AML-193 (cell line): ENCODE measurements around the gene GLIS1.

Experiments used
- DNase-seq, 2 experiments: peaks; one replicate each; lab custom pipeline; 2025; lab: John Stamatoyannopoulos, UW

Gene GLIS1

DNA sequence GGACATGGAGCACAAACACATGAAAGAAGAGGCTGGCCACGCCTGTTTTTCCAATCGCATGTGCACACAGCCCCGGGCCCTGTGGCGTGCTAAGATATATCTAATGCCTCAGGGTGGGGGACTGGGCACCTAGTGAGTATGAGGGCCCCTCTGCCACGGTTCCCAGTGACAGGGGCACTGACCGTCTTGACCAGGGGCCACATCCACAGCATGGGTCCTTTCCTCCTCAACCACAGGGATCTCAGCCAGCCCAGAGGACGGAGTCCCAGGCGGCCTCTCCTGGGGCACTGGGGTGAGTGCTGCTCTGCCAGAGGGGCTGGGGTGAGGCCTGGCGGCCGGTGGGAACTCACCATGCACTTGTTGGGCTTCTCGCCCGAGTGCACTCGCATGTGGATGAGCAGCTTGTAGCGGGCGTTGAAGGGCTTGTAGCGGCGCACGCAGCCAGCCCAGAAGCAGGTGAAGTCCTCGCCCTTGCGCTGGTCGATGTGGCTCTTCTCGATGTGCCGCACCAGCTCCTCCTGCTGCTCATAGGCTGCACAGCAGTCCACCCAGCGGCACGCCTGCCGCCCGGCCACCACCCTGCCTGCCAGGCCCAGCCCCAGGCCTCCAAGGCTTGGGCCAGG lies 145.1 kb downstream of the GLIS1 start:
- no peak for DNase-seq

DNA sequence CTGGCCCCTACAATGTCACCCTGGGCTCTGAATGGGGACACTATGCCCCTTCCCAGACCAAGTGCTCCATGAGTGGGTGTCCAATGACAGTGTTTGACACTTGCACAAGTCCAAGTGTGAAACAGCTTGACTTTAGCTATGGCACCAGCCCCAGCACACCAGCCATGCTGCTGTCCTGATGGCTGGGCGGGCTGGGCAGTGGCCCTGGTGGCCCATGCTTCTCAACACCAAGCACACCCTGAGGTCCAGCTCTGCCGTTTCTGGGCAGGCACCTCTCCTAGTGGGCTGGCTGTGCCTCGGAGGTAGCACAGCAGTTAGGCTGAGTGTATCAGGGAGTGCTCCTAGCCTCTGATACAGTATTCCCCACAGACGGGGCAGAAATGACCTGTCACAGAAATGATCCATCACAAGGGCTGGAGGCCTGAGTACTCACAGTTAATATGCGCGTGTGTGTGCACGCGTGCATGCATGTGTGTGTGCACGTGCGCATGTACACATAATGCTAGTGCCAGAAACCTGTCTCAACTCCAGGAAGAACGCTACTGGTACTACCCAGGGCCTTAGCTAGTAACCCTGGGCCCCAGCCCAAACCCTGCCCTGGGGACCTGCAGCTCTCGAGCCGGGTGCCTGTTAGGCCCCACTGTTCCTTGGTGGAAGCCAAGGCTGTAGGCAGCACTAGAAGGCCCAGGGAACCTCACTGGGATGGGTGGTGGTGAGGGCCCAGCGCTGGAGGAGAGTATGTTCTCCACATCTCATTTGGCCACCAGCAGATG lies 145.8 kb downstream of the GLIS1 start:
- no peak for DNase-seq

DNA sequence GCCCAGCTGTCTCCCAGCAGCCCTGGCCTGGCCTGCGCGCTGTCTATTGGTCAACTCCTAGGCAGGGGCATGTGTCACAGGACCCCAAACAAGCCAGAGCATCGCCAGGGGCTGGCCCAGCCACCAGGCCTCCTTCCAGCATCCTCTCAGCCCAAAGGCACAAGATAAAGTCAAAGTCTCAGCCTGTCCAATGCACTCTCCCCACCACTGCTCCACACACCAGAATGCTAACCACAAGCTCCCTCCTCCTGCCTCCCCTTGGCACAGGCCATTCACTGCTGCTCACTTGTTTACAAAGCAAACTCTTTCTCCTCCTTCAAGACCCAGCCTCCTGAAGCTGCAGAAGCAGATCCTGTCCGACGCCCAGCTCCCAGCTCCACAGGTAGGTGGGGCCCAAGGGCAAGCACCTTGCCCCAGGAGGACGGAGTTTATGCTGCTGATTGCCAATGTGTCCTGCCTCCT lies 146.4 kb downstream of the GLIS1 start:
- DNase-seq, result no peak

DNA sequence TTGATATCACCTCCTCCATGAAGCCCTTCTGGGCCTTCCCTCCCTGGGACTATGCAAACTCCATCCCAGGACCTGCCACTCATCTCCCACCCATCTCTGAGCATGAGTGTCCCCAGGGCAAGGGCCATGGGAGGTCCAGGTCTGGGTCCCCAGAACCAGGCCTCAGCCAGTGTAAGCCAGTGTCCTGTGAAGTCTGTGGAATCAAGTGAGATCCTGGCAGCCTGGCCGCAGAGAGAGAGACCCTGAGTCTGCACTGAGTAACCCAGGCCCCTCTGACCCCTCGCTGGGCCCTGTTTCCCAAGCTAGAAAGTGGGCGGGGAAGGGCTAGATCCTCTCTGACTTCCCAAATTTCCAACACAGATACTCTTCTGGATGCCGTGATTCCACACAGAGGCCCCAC lies 147.0 kb downstream of the GLIS1 start:
- no peak for DNase-seq

DNA sequence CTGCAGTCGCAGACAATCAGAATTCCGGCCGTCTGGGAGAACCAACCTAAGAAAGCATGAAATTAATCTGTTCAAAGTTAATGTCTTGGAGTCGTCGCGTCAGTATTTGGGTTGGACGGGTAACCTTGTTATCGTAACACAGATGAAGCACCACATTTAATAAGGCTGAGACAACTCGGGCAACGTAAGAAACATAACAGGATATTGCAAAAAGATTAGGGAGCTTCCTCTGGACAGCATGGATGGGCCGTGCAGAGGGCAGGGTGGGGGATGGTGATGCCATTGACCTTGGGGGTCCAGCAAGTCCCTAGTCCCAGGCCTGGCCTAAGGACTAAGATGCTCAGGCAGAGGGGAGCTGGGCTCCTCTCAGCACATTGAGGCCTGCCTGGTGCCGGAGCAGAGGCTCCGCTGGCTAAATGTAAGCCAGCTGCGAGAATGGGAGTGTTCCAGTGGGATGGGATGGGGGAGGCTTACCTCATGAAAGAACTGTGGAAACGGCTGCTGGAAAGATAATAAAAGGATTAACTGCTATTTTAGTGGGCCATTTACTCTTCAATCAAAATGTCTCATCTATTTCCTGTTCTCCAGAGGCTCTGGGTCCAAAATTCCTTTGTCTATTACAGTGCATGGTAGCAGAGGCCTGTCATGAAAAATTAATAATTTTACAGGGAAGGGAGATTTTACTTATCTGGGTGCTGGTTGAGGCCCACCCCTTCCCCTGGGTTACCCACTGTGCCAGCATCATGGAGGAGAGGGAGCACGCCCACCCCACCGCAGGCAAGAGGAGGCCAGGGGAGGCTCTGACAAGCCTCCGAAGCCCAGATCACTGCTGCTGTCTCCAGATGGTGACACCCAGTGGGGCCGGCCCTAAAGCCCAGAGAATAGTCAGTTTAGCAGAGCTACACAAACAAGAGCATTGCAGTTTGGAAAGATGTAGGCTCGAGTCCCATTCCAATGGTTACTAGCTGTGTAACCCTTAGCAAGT lies 148.1 kb downstream of the GLIS1 start:
- no peak for DNase-seq

DNA sequence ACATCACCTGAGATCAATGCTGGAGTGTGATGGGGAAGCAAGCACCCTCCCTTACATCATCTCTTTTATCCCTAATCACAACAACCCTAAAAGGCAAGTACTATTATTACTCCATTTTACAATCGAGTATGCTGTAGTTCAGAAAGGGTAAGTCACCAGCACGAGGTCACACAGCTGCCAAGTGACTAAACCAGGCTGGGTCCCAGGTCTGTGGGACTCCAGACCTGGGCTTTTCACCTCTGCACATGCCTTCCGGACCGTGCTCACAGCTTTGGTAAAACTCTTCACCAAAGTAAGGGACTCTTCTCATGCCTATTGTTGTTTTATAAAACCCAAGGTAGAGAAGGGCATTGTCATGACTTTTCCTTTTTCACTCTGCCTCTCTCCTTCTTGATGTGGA lies 148.9 kb downstream of the GLIS1 start:
- no peak for DNase-seq

DNA sequence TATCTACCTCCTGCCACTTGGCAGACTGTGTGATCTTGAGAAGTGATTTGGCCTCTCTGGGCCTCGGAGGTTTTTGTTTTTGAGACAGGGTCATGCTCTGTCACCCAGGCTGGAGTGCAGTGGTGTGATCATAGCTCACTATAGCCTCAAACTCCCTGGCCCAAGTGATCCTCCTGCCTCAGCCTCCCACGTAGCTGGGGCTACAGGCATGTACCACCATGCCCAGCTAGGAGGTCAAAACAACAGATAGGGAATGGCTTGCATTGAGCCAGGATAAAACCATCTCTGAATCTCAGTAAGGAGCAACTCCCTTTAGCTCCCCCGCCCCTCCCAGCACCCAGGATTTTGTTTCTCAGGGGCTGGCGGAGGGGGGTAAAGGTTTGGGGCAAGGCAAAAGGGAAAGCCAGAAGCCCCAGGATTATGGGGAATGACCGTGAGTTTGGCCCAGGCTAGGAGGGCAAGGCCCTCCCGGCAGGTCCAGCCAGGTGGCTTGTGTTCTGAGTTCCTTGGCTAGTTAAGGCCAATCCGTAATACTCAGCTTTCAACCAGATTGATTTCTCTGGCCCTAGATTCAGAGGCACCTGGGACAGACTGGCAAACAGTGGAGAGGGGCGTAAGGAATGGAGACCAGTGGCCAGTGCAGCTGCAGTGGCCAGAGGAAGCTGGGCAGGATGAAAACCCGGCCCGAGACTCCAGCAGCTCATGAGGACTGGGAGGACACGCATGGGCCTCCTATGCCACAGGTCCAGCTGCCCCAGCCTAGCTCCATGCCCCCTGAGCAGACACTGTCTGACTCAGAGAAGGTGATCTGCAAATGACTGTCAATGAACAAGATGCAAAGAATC lies 149.7 kb downstream of the GLIS1 start:
- no peak for DNase-seq

DNA sequence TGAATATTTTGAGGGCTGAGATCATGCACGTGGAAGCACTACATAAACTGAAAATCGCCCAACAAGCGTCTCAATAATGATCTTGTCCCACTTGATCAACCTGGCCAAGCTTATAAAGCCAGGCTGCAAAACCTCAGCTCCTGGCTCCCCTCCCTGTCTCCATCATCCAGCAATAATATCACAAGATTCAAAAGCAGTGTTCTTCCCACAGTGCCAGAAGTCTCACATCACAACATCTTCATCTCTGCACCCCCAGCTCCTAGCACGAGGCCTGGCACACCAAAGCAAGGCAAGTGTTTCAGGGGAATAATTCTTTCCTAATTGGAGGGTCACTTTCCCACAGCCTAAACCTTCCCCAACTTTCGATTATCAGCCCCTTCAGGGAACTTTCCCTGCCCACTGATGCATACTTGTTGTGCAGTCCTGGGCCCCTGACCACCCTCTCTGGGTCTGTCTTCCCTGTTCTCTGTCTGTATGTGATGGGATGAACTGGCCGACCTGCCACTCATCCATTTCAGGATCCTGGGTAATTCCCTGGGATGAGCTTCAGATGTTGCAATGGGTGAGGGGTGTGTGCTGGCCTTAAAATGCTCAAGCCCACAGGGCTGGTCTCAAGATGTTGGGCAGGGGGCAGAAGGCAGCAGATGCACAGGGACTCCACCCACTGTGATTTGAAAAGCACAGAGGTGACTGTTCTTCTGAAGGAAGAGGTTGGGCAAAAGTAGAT lies 150.7 kb downstream of the GLIS1 start:
- no peak for DNase-seq

DNA sequence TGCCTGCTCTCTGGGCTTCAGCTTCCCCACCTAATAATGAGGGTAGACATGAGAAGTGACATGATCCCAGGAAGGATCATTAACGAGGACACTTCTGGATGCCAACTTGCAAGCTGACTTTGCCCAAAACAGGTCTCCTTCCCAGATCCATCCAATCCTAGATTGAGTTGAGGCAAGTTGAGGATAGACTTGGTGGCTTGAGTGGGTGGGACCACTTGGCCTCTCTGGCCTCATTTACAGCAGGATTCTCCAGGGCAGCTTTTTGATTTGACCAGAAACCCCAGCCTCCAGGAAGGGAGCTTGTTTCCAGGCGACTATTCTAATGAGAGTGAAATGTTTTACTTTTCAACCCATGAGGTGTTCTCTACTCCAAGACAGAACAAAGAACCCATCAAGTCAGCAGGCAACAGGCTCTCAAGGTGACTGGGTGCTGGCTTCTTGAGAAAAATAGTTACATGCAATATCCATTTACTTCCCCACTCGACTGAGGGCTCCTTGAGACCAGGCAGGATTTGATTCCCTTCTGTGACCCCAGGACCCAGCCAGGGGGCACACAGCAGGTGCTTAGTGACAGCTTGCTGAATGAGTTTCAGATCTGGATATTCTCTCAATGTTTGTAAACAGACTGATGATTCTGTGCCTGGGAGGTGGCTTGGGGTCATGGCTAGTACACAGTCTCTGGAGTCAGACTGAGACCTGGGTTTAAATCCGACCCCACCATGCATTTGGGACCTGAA lies 151.5 kb downstream of the GLIS1 start:
- no peak for DNase-seq

DNA sequence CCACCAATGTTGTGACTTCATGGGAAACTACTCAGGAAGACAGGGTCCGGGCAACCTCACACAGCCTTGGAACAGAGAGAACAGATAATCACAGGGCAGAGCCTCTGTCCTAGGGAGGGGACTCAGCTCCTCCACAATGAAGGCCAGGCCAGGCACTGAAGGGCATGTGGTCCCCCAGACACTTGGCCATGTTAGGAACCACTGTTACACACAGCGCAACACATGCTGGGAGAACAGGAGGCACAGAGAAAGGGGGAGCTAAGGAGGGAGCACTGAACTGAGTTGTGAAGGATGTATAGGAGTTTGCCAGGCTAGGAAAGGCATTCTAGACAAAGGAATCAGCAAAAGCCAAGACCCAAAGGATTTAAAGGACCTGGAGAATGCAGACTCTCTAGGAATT lies 152.2 kb downstream of the GLIS1 start:
- DNase-seq, result no peak

DNA sequence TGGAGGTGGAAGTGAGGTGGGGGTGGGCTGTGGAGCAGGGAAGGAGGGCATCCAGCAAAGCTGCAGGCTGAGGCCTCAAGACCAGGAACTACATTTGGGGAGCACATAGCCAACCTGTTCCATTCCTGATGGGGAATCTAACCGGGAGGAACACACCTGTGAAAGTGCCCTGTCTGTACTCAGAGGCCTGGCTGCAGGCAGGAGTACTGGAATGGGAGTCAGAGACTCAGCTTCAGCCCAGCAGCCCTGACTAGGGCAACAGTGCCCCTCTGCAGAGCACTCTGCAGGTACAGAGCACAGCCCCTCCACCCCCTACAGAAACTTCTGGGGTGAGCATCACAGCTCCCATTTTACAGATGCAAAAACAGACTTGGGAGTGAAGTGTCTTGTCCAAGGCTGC lies 153.4 kb downstream of the GLIS1 start:
- no peak for DNase-seq

DNA sequence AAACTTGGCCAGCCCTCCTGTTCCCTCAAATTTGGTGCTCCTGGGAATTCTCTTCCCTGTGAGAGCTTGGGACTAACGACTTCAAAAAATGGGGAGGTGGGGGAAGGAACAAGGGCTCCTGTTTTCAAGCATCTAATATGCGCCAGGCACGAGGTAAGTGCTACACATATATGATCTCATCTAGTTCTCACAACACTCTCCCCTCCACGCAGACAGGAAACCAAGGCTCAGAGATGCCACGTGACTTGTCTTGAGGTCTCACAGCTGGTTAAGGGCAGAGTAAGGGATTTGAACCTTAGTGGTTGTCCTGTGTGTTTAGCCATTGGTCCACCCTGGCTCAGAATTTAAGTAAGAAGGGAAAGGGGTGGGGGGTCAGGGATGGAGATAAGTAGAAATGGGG lies 153.8 kb downstream of the GLIS1 start:
- DNase-seq, result no peak

DNA sequence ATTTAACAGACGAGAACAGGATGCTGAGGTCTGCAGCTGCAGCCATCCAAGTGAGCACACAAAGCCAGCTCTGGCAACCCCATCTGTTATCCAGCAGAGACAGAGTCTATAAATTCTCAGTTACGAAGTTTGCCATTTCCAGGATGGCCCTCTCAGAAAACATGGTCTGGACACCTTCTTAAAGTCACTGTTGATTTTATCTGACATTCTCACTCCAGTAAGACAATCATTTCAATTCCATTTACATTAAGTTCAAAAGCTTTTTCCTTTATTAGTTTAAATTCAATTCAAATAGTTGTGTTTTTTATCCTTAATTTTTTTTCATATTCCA lies 154.2 kb downstream of the GLIS1 start:
- no peak for DNase-seq

DNA sequence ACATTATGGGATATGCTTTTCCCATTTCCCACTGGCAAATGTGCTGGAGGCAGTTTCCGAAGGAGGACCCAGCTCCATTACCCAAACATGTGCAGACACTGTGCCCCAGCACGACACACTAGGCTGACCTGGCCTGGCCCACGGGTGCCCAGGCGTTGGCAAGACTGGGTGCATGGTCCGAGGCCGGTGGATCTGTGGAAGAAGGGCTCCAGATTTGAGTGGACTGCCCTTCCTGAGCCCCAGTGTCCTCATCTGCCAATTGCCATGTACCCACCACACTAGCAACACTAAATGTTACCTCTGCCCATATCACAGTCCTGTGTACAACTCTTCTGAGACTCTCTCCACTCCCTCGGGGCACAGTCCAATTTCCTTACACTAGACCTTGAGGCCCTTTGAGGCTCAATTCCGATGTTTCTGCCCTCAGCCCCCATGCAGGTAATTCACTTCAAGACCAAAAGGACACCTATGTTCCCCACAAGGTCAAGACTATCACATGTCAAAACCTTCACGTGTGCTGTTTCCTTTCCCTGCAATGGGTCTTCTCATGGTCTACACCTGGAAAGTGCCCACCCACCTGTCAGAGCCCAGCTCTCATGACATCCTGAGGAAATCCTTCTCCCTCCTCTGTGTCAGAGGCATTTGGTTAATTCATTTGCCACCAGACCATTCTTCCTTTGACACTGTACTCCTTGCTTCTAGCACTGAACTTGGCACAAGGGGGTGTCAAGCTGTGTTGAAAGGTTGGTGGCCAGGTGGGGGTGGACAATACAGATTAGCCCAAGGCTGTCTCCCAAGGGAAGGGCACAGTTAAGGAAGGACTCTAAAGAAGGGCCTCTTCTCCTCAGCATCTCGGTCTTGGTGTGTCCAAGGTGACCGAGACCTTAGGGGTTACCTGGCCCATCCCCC lies 154.8 kb downstream of the GLIS1 start:
- DNase-seq, result no peak

DNA sequence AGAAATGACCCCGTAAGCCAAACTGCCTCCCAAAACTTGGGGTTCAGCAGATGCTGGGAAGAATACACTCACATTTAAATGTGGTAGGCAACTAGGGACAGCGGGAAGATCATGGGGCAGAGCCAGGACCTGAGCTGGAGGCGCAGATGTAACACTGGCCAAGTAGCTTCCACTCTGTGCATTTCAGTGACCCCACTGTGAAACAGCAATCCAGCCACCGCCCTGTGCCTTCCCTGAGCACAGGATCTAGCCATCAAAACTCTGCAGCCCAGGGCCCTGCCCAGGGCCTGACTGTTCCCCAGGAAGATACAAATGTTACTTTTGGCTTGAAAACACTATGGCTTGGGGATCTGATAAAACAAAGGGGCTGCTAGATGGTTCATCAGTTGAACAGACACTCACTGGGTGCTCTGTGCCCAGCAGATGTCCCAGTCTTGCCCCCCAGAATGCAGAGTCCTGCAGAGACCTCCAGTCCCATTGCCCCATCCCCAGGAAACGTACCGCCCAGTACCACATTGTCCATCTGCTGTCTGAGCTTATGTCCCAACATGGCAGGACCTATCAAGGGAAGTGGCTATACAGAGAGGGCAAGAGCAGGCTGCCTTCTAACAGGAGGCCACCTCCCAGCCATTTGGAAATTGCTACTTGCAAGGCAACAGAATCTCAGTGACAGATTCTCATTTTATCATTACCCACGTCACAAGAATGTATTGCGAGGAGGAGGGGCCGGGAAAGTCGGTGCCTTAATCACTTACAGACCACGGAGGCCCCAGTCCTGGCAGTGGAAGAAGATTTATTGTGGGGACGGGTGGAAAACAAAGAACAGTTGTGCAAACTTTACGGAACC lies 155.7 kb downstream of the GLIS1 start:
- no peak for DNase-seq

DNA sequence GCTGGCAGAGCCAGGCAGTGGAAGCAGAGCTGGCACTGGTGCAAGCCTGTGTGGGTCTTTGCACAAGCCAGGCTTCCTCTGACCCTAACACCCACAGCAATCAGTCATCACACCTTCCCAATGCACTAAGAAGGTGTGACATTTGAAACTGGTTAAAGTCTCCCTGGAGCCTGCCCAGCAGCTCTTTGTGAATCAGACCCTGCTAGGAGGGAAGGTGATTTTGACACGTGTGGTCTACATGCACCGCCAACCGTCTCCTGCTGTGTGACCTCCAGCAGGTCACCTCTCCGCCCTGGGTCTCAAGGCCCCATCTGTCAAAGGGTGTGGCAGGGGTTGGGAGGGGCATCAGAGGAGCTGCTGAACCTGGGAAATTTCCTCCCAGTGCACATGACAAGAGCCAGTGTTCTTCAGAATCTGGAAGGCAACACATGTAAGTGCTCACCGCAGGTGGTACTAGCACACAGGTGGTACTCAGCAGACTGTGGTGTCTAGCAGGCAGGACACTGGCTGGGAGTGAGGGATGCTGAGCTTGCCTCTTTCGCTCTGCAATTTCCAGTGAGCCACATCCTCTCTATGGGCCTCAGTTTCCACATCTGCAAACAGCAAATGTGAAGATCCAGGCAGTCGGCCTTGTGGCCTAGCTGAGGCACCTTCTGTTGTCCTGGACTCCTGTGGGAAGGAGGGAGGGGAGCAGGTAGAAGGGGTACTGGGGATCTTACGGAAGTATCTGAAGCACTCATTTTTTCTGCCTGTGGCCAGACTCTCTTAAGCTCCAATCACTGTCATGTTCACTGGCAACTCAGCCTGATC lies 156.5 kb downstream of the GLIS1 start:
- DNase-seq, result no peak

DNA sequence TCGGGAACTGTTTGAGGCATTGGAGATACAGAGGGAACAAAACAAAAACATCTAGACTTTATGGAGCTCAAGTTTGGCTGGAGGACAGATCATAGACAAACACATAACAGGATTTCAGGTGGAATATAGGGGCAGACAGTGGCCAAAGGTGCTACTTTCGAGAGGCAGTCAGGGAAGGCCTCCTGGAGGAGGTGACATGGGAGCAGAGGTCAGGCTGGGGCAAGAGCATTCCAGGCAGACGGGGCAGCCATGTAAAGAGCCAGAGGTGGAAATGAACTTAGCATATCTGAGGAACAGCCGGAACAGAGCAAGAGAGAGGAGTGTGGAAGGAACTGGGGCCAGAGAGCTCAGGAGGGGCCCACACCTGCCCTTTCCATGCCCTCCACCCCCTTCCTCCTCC lies 157.5 kb downstream of the GLIS1 start:
- no peak for DNase-seq
